WTC11 (cell line): ENCODE measurements around the gene LAMA3.

Source experiments
- CREB1 ChIP-seq: sonication (generic); formaldehyde crosslinking; IDR thresholded peaks from 2 replicates; pipeline ENCODE4 v1.8.0; 2023; ENCODE audit warnings: mild to moderate bottlenecking, missing genetic modification reagents
- ETV6 ChIP-seq: sonication (generic); formaldehyde crosslinking; IDR thresholded peaks from 2 replicates; pipeline ENCODE4 v1.8.1; 2022; ENCODE audit warnings: mild to moderate bottlenecking, missing genetic modification reagents
- NFYB ChIP-seq: sonication (generic); formaldehyde crosslinking; conservative IDR thresholded peaks from 2 replicates; pipeline ENCODE4 v1.8.0; 2022; ENCODE audit warnings: low read depth, missing genetic modification reagents
- NR2C2 ChIP-seq: sonication (generic); formaldehyde crosslinking; IDR thresholded peaks from 2 replicates; pipeline ENCODE4 v1.8.0; 2022; ENCODE audit warnings: mild to moderate bottlenecking, missing genetic modification reagents
- OVOL2 ChIP-seq: fragments of 250-450 bp; sonication (Bioruptor Pico); IDR thresholded peaks from 2 replicates; pipeline ENCODE4 v1.9.0; 2021; ENCODE audit warnings: mild to moderate bottlenecking, borderline replicate concordance
- SP1 ChIP-seq: sonication (generic); formaldehyde crosslinking; conservative IDR thresholded peaks from 2 replicates; pipeline ENCODE4 v1.8.1; 2022; ENCODE audit warnings: missing genetic modification reagents
- TP53 ChIP-seq: sonication (generic); formaldehyde crosslinking; IDR thresholded peaks from 2 replicates; pipeline ENCODE4 v1.8.1; 2023; ENCODE audit warnings: mild to moderate bottlenecking, missing genetic modification reagents
- TF ChIP-seq, protein P1 (sequence below): fragments of 200-600 bp; IDR thresholded peaks from 2 replicates; pipeline ENCODE4 v1.8.0; 2022; ENCODE audit warnings: antibody characterized with exemption
- TF ChIP-seq, protein P2 (sequence below): fragments of 250-450 bp; sonication (Bioruptor Pico); IDR thresholded peaks from 2 replicates; pipeline ENCODE4 v1.8.0; 2021; ENCODE audit warnings: mild to moderate bottlenecking
- TF ChIP-seq, protein P3 (sequence below): sonication (generic); formaldehyde crosslinking; IDR thresholded peaks from 2 replicates; pipeline ENCODE4 v1.8.1; 2023; ENCODE audit warnings: mild to moderate bottlenecking, missing genetic modification reagents, moderate library complexity

DNA sequence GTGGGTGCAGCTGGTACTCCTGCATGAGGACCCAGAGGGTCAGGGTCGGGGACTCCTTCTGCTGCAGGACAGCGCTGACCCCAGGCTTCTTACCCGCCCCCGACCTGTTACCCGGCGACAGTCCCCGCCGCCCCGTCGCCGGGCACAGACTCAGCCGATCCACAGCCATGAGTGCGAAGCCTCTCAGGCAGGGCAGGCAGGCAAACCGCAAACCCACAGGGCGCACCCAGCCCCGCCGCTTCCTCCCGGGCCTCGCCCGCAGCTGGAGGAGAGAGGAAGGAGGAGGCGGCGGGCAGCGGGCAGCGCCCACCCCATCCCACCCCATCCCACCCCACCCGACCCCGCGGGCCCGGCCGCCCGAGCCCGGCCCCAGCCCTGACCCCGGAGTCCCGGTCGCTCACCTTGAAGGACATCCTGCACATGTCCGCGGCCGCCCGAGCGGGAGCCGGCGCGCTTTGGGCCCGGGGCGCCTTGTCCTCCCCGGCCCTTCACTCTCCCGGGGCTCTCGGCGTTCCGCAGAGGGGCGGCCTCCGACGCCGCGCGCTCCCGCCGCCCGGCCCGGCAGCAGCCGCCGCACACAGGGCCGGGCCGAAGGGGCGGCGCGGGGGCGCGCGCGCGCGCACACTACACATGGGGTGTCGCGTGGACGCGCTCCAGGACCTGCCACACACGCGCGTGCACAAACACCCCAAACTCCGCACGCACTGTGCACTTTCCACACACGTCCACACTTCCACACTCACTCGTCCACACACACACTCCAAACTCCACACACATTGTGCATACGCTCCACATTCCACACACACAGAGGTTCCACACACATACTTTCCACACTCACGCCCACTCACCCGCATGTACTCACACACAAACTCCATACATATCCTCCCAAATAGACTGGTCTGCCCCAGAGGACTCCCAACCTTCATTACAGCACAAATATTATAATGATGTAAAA is 26.7 kb upstream of the LAMA3 start, which contains the start of gene ANKRD29:
- TF ChIP-seq, protein P1, sequence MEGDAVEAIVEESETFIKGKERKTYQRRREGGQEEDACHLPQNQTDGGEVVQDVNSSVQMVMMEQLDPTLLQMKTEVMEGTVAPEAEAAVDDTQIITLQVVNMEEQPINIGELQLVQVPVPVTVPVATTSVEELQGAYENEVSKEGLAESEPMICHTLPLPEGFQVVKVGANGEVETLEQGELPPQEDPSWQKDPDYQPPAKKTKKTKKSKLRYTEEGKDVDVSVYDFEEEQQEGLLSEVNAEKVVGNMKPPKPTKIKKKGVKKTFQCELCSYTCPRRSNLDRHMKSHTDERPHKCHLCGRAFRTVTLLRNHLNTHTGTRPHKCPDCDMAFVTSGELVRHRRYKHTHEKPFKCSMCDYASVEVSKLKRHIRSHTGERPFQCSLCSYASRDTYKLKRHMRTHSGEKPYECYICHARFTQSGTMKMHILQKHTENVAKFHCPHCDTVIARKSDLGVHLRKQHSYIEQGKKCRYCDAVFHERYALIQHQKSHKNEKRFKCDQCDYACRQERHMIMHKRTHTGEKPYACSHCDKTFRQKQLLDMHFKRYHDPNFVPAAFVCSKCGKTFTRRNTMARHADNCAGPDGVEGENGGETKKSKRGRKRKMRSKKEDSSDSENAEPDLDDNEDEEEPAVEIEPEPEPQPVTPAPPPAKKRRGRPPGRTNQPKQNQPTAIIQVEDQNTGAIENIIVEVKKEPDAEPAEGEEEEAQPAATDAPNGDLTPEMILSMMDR, result no peak
- TF ChIP-seq TP53 (no peak), SP1 (no peak), ETV6 (CRISPR knock-in tag) (no peak), OVOL2 (CRISPR knock-in tag) (no peak), NR2C2 (CRISPR knock-in tag) (no peak), NFYB (CRISPR knock-in tag) (no peak), CREB1 (CRISPR knock-in tag) (no peak)
- TF ChIP-seq, protein P2, sequence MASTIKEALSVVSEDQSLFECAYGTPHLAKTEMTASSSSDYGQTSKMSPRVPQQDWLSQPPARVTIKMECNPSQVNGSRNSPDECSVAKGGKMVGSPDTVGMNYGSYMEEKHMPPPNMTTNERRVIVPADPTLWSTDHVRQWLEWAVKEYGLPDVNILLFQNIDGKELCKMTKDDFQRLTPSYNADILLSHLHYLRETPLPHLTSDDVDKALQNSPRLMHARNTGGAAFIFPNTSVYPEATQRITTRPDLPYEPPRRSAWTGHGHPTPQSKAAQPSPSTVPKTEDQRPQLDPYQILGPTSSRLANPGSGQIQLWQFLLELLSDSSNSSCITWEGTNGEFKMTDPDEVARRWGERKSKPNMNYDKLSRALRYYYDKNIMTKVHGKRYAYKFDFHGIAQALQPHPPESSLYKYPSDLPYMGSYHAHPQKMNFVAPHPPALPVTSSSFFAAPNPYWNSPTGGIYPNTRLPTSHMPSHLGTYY (CRISPR knock-in tag), result no peak
- TF ChIP-seq, protein P3, sequence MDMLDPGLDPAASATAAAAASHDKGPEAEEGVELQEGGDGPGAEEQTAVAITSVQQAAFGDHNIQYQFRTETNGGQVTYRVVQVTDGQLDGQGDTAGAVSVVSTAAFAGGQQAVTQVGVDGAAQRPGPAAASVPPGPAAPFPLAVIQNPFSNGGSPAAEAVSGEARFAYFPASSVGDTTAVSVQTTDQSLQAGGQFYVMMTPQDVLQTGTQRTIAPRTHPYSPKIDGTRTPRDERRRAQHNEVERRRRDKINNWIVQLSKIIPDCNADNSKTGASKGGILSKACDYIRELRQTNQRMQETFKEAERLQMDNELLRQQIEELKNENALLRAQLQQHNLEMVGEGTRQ, result no peak
